Left kidney (tissue), 2 donors: Measurements from ENCODE around the gene ARF6. TPM values are rescaled to one million over a fixed set of nuclear protein-coding genes. Genes with fewer than 3 reads are reported as not detected.
"Not testable (repeated sequence)": the region's sequence is repeated elsewhere in the genome, so short reads cannot be mapped to it uniquely, and the experiment has no call there.

Source experiments
- DNase-seq: peaks from one replicate; pipeline ENCODE4 v3.0.0-alpha.2; 2013
- polyA plus RNA-seq: library from polyadenylated mRNA; unstranded; fragments of 120-200 nt; gene quantifications from one replicate; pipeline ENCODE4 v1.2.1, GENCODE V29; 2013; ENCODE audit not compliant: insufficient read length

Gene ARF6
- polyA plus RNA-seq, 1 donor = 83.4 TPM

DNA sequence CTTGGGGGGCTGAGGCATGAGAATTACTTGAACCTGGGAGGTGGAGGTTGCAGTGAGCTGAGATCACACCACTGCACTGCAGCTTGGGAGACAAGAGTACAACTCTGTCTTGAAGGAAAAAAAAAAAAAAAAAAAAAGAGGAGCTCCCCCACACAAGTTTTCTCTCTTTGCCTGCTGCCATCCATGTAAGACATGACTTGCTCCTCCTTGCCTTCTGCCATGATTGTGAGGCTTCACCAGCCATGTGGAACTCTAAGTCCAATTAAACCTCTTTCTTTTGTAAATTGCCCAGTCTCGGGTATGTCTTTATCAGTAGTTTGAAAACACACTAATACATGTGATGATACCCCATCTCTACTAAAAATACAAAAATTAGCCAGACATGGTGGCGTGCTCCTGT, 46.3 kb downstream of the ARF6 start:
- not testable (repeated sequence) for DNase-seq

DNA sequence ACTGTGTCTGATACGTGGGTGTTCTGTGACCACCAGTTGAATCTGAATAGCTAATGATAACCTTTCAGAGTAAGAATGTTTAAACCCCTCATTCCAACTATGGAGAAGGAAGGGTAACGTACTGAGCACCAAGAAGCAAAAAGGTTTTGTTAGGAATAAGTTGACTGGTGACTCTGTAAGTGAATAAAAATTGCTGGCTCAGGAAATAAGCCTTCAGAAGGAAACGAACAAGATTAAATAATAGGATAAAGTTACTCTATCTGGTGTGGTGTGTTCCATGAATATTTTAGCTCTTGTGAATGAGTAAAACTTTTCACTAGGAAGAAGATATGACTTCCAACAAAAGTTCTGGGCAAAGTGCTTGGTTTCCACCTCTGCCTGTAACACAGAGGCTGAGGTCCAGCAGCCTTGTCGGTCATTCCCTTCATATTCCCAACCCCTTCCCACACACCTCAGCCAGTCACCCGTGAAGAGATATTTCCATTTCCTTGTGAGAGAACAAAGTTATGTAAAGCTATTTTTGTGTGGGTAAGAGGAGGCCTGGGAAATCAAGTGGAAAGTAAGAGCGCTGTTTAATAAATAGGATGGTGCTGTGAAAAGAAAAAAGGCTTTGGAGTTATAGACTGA, 47.1 kb downstream of the ARF6 start:
- no peak for DNase-seq

DNA sequence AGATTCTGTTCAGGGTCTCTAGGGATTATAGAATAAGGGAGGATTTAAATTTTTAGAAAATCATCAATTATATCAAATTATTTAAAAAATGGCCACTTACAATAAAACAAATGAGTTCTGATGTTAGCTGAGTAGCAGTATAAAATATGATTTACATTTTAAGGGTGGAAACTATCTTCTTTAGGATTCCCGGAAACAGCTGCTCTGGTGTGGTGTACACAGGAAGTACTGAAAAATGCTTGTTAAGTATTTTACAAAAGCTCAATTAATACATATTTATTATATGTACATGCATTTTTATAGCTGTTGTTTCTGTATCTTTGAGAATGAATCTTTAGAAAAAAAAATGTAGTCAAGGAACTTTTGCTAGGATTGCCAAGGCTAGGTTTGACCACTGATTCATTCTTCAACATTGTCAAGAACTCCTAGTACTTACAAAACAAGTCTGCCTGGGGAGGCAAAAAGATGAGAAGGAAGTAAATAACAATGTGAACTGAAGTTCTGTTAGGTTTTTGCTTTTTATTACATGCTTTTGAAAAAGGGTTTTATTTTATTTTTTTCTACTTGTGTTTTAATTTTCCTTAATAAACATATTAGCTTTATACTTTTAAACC, 48.0 kb downstream of the ARF6 start:
- DNase-seq = no peak

DNA sequence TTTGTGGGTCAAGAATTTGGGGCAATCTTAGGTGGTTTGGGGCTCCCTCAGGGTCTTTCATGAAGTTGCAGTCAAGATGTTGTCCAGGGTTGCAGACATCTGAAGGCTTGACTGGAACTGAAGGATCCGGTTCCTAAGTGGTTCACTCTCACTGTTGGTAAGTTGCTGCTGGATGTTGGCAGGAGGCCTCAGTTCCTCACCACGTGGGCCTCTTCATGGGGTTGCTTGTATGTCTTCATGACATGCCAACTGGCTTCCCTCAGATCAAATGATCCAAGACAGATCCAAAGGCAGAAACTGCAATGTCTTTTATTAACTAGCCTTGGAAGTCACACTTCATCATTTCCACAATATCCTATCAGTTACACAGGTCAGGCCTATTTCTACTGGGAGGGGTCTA, 49.2 kb downstream of the ARF6 start:
- DNase-seq = no peak

DNA sequence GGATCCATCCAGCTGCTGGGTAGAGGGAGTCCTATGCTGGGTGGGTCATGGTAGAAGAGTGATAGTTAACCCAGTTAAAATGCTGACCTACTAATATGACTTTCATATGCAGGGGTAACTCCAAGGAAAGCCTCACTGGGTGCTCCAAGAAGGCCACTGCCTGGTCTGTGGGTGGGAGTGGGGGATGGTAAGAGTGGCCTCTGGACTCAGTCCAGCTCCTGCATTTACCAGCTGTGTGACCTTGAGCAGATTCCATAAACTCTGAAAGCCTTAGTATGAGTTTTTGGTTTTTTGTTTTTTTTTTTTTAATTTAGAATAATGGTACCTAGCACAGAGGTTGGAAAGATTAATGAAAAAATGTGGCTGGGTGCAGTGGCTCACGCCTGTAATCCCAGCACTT, 51.6 kb downstream of the ARF6 start:
- DNase-seq = no peak

DNA sequence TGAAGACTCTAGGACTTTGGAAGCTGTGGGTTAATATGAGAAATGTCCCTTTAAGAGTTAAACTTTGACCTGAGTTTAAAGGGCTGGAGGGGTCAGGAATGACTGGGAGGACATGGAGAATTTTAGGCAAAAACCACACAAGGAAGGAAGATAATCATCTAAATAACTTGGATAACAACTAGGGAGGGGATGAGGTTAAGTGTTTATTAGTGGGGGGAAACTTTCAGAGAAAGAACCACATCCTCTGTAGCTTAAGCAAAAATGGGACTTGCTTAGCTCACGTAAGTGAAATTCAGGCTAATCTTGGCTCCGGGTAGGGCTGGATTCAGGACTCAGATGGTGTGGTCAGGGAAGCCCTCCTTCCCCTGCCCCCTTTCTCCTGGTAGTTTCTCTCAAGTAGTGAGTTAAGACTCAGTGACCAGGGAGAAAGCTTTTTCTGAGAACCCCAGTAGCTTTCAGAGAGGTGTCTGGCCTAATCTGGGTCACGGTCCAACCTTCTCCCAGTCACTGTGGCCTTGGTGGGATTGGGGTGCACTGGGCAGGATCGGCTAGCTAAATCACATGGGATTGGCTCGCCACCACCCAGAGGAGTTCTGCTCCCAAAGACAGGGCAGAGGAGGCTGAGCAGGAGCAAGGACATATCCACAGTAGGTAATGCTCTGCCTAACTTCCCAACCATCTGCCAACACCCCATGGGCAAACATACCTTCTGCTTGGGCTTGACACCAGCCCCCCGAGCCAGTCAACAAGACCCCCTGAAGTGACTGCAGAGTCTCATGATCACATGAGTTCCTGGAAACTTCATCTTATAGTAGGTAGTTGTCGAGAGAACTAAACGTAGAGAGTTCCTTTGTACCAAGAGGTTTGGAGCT, 52.8 kb downstream of the ARF6 start:
- DNase-seq = no peak

Other genes with a start within 250 kb of the ARF6 start
- gene POLE2, start 204.9 kb upstream of the ARF6 start, polyA plus RNA-seq = 34.7 TPM
- gene KLHDC1, start 200.0 kb upstream of the ARF6 start, polyA plus RNA-seq = 7.5 TPM
- gene KLHDC2, start 124.9 kb upstream of the ARF6 start, polyA plus RNA-seq = 174 TPM
- 97.8 TPM for gene NEMF, start 40.3 kb upstream of the ARF6 start, polyA plus RNA-seq
- gene VCPKMT, start 223.5 kb downstream of the ARF6 start, polyA plus RNA-seq = 16.9 TPM